ENCODE results near the gene PRKG1.

DNA sequence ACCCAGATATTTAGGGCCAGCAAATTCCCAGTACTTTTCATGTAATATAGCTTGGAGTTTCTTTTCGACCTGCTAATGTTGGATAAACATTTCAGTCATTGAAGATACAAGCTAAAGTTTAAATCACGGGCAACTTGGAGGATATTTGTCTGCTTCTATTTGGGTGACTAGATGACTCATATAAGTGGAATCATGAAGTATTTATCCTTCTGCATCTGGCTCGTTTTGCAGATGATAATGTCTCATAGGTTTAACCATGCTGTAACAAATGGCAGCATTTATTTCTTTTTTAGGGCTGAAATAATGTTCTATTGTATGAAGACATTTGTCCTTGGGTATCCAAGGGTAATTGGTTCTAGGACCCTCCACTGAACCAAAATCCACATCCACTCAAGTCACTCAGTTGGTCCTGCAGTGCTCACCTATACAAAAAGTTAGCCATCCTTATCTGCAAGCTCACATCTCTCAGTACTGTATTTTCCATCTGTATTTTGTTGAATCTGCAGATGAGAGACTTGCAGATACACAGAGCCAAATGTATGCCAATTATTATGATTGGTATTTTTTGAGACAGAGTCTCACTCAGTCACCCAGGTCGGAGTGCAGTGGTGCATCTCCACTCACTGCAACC lies 812.3 kb downstream of the PRKG1 start:
- TF ChIP-seq, protein P1, sequence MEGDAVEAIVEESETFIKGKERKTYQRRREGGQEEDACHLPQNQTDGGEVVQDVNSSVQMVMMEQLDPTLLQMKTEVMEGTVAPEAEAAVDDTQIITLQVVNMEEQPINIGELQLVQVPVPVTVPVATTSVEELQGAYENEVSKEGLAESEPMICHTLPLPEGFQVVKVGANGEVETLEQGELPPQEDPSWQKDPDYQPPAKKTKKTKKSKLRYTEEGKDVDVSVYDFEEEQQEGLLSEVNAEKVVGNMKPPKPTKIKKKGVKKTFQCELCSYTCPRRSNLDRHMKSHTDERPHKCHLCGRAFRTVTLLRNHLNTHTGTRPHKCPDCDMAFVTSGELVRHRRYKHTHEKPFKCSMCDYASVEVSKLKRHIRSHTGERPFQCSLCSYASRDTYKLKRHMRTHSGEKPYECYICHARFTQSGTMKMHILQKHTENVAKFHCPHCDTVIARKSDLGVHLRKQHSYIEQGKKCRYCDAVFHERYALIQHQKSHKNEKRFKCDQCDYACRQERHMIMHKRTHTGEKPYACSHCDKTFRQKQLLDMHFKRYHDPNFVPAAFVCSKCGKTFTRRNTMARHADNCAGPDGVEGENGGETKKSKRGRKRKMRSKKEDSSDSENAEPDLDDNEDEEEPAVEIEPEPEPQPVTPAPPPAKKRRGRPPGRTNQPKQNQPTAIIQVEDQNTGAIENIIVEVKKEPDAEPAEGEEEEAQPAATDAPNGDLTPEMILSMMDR (IDR thresholded peaks at IDR 0.05; ENCODE audit: low read depth, low read length): no peak
- no peak for TF ChIP-seq EZH2phosphoT487 (IDR thresholded peaks at IDR 0.05; ENCODE audit: low read depth)

Data from OCI-LY3 (cell line).